GM10266 (cell line): Measurements from ENCODE around the gene ELAPOR1.

ENCODE experiments used
- DNase-seq: peaks from one replicate; pipeline ENCODE4 v3.0.0; 2012; ENCODE audit errors: extremely low spot score
- TF ChIP-seq, protein P1 (sequence below): IDR thresholded peaks from 2 replicates; pipeline ENCODE4 v1.5.1; 2012; ENCODE audit warnings: mild to moderate bottlenecking, low read depth; ENCODE audit not compliant: control insufficient read depth, insufficient read depth; ENCODE audit errors: missing control alignments

Gene ELAPOR1

DNA sequence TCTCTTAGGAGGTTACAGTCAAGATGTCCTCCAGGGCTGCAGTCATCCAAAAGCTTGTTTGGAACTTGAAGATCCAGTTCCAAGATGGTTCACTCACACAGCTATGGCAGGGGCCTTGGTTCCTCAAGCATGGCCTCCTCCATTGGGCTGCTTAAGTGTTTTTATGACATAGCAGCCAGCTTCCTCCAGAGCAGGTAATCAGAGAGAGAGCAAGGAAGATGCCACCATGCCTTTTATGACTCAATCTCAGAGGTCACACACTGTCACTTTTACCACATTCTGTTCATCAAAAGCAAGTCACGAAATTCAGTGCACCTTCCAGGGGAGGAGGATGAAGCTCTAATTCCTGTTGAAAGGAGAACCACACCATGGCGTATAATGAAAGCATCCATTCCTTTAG is 17.1 kb downstream of the ELAPOR1 start:
- TF ChIP-seq, protein P1, sequence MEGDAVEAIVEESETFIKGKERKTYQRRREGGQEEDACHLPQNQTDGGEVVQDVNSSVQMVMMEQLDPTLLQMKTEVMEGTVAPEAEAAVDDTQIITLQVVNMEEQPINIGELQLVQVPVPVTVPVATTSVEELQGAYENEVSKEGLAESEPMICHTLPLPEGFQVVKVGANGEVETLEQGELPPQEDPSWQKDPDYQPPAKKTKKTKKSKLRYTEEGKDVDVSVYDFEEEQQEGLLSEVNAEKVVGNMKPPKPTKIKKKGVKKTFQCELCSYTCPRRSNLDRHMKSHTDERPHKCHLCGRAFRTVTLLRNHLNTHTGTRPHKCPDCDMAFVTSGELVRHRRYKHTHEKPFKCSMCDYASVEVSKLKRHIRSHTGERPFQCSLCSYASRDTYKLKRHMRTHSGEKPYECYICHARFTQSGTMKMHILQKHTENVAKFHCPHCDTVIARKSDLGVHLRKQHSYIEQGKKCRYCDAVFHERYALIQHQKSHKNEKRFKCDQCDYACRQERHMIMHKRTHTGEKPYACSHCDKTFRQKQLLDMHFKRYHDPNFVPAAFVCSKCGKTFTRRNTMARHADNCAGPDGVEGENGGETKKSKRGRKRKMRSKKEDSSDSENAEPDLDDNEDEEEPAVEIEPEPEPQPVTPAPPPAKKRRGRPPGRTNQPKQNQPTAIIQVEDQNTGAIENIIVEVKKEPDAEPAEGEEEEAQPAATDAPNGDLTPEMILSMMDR, result no peak
- DNase-seq, result no peak

- TF ChIP-seq, protein P1, result no peak
- no peak for DNase-seq
Measured at GRCh38 chr1:109131800-109132199, 17.9 kb downstream of the ELAPOR1 start.

GRCh38 chr1:109133002-109133706 is 19.2 kb downstream of the ELAPOR1 start:
- no peak for DNase-seq
- TF ChIP-seq, protein P1, result no peak

GRCh38 chr1:109133815-109134214 is 19.9 kb downstream of the ELAPOR1 start:
- no peak for DNase-seq
- TF ChIP-seq, protein P1, result no peak

GRCh38 chr1:109134423-109134822 is 20.5 kb downstream of the ELAPOR1 start:
- DNase-seq, result peak; percentile 26
- TF ChIP-seq, protein P1, result no peak

- TF ChIP-seq, protein P1, result no peak
- DNase-seq, result no peak
Measured at GRCh38 chr1:109135940-109136339, 22.0 kb downstream of the ELAPOR1 start.

GRCh38 chr1:109136766-109137165 is 22.9 kb downstream of the ELAPOR1 start:
- DNase-seq, result no peak
- TF ChIP-seq, protein P1, result no peak
